ENCODE measurements around the gene RNASE8. TPM values are rescaled to one million over a fixed set of nuclear protein-coding genes. Genes with fewer than 3 reads are reported as not detected.

The RNASE8 gene
- total RNA-seq, 1 donor from 2014 or later: not detected

DNA sequence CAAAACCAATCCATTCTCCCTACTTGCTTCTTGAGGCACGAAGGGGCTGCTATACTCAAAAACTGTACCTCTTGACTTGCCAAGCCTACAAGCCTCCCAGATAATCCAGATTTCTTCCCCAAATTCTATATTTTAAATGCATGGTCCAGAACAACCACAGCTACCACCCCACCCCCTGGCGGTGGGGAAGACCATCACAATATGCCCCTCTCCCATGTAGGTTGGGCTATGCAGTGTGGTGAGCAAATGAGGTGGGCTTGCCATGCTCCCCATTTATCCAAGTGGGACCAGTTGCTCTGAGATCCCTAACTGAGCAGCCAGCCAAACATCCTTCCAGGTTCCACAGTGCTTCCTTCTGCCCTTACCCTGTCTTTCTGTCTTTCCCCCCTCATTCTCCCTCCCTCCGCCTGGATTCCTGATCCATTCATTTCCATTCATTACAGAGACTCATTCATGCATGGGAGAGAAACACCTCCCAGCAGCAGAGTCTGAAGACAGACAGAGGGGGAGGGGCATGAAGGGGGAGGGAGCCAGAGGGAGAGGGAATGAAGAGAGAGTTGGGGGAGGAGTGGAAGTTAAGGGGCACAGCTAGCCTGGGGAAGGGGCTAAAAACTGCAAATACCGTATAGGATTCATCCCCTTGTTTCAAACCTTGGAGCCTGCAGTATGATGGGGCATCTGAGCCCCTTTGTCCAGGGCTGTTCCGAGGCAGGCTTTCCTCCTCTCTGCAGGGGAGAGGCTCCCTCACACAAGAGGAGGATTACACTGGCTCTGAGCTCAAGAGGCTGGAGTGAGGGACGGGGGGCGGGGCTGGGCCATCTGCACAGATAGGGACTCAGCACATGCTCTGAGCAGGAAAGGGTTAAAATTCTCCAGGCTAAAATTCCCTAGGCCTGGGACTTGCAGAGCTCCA is 36.4 kb downstream of the RNASE8 start:
- Histone ChIP-seq H3K79me2 (ENCODE audit: insufficient read depth, low read length) (no peaks in the 10 kb centered on the region), H3K9me3 (ENCODE audit: insufficient read depth, low read depth, low read length) (no peaks in the 10 kb centered on the region), H3K27ac (ENCODE audit: low read depth, low read length) (no peak overlapping the region), H4K20me1 (ENCODE audit: insufficient read depth, low read length) (peaks cover 40% of the 10 kb centered on the region), H3K4me1 (ENCODE audit: insufficient read depth, low read length) (peaks cover 11% of the 10 kb centered on the region), H3K9ac (ENCODE audit: low read length) (no peak overlapping the region), H2AFZ (ENCODE audit: low read depth, low read length) (no peak overlapping the region), H3K36me3 (ENCODE audit: insufficient read depth, low read length) (peaks cover 7% of the 10 kb centered on the region), H3K4me3 (ENCODE audit: insufficient read depth, low read depth, low read length) (no peak overlapping the region), H3K4me2 (ENCODE audit: low read length) (peak overlapping the region; percentile 34), H3K27me3 (ENCODE audit: insufficient read depth, low read length) (peaks cover 3% of the 10 kb centered on the region)
- TF ChIP-seq, protein P1, sequence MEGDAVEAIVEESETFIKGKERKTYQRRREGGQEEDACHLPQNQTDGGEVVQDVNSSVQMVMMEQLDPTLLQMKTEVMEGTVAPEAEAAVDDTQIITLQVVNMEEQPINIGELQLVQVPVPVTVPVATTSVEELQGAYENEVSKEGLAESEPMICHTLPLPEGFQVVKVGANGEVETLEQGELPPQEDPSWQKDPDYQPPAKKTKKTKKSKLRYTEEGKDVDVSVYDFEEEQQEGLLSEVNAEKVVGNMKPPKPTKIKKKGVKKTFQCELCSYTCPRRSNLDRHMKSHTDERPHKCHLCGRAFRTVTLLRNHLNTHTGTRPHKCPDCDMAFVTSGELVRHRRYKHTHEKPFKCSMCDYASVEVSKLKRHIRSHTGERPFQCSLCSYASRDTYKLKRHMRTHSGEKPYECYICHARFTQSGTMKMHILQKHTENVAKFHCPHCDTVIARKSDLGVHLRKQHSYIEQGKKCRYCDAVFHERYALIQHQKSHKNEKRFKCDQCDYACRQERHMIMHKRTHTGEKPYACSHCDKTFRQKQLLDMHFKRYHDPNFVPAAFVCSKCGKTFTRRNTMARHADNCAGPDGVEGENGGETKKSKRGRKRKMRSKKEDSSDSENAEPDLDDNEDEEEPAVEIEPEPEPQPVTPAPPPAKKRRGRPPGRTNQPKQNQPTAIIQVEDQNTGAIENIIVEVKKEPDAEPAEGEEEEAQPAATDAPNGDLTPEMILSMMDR (IDR thresholded peaks at IDR 0.05; ENCODE audit: insufficient read depth, low read depth, low read length): peak; percentile 39
- no peak for TF ChIP-seq EZH2 (IDR thresholded peaks at IDR 0.05; ENCODE audit: insufficient read depth, low read length)
- Mint-ChIP-seq H3K36me3 (ENCODE audit: low read depth, unreplicated experiment) (peaks cover 2% of the 10 kb centered on the region), H3K27me3 (ENCODE audit: low read depth, unreplicated experiment) (no peaks in the 10 kb centered on the region), H3K4me3 (ENCODE audit: unreplicated experiment) (peak overlapping the region; percentile 66), H3K4me1 (ENCODE audit: low read depth, unreplicated experiment) (peaks cover 38% of the 10 kb centered on the region), H3K27ac (ENCODE audit: unreplicated experiment) (peak overlapping the region; percentile 64), H3K9me3 (ENCODE audit: unreplicated experiment) (no peaks in the 10 kb centered on the region)
- no peak for FAIRE-seq
- no peak for DNase-seq (ENCODE audit: low read depth)

DNA sequence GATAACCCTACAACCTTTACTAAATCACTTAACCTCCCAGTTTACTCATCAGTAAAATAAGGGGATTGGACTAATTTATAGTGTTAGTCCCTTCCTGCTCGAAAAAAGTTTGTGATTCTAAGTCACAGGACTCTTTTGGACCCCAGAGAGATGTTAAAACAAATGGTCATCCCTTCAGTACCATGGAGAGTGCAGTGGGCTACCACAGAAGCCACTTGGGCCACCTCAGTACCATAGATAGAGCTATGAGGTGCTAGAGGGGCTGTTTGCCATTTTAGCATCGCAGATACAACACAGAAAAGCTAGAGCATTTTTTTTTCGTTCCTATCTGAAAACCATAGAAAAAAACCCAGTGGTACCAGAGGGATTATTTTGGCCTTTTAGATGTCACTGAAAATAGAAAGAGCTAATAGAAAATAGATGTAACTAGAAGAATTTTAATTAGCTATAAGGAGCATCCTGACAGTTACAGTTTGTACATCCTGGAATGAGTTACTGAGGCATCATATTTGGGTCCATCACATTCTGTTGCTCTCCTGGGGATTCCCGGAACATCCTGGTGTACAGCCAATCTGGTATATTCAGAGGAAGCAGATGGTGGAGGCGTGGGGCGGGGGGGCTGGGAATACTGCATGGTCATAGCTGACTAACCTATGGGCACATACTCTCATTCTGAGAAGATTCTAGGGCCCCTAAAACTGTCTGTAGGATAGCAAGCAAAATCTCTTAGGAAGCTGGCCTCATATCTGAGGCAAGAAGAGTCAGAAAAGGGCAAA is 38.0 kb downstream of the RNASE8 start:
- no peak for DNase-seq (ENCODE audit: low read depth)
- H3K27ac ChIP-seq (ENCODE audit: low read depth, low read length): no peak overlapping the region
- H3K4me1 Mint-ChIP-seq (ENCODE audit: low read depth, unreplicated experiment): peaks cover 48% of the 10 kb centered on the region

More for the DNA sequence above, 38.0 kb downstream of the RNASE8 start:
- no peak overlapping the region for H3K4me3 Mint-ChIP-seq (ENCODE audit: unreplicated experiment)
- TF ChIP-seq, protein P1 (IDR thresholded peaks at IDR 0.05; ENCODE audit: insufficient read depth, low read depth, low read length): no peak
- no peak for TF ChIP-seq EZH2 (IDR thresholded peaks at IDR 0.05; ENCODE audit: insufficient read depth, low read length)
- H3K9ac ChIP-seq (ENCODE audit: low read length): no peak overlapping the region
- no peak overlapping the region for H3K4me3 ChIP-seq (ENCODE audit: insufficient read depth, low read depth, low read length)
- no peaks in the 10 kb centered on the region for H3K36me3 ChIP-seq (ENCODE audit: insufficient read depth, low read length)
- H3K27me3 ChIP-seq (ENCODE audit: insufficient read depth, low read length): peaks cover 8% of the 10 kb centered on the region
- FAIRE-seq: no peak
- H3K4me1 ChIP-seq (ENCODE audit: insufficient read depth, low read length): peaks cover 15% of the 10 kb centered on the region
- H4K20me1 ChIP-seq (ENCODE audit: insufficient read depth, low read length): peaks cover 34% of the 10 kb centered on the region
- no peaks in the 10 kb centered on the region for H3K79me2 ChIP-seq (ENCODE audit: insufficient read depth, low read length)
- no peak overlapping the region for H2AFZ ChIP-seq (ENCODE audit: low read depth, low read length)
- no peaks in the 10 kb centered on the region for H3K27me3 Mint-ChIP-seq (ENCODE audit: low read depth, unreplicated experiment)
- H3K4me2 ChIP-seq (ENCODE audit: low read length): no peak overlapping the region
- no peaks in the 10 kb centered on the region for H3K36me3 Mint-ChIP-seq (ENCODE audit: low read depth, unreplicated experiment)
- H3K9me3 Mint-ChIP-seq (ENCODE audit: unreplicated experiment): no peaks in the 10 kb centered on the region
- H3K9me3 ChIP-seq (ENCODE audit: insufficient read depth, low read depth, low read length): no peaks in the 10 kb centered on the region
- peak overlapping the region; percentile 41 for H3K27ac Mint-ChIP-seq (ENCODE audit: unreplicated experiment)

All from astrocyte (in vitro differentiated cells and primary cell).